ENCODE results near the gene LRRC53.

GRCh38 chr1:74496669-74497068, 15.7 kb downstream of the LRRC53 start:
- TF ChIP-seq, protein P1, sequence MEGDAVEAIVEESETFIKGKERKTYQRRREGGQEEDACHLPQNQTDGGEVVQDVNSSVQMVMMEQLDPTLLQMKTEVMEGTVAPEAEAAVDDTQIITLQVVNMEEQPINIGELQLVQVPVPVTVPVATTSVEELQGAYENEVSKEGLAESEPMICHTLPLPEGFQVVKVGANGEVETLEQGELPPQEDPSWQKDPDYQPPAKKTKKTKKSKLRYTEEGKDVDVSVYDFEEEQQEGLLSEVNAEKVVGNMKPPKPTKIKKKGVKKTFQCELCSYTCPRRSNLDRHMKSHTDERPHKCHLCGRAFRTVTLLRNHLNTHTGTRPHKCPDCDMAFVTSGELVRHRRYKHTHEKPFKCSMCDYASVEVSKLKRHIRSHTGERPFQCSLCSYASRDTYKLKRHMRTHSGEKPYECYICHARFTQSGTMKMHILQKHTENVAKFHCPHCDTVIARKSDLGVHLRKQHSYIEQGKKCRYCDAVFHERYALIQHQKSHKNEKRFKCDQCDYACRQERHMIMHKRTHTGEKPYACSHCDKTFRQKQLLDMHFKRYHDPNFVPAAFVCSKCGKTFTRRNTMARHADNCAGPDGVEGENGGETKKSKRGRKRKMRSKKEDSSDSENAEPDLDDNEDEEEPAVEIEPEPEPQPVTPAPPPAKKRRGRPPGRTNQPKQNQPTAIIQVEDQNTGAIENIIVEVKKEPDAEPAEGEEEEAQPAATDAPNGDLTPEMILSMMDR (optimal IDR thresholded peaks at IDR 0.05 in 1 of 3, IDR thresholded peaks at IDR 0.05 in 1 of 3, conservative IDR thresholded peaks at IDR 0.05 in 1 of 3; ENCODE audit: extremely low read depth in 1 of 3, insufficient read depth in 2 of 3, low read length in 3 of 3), result no peak
- no peak for TF ChIP-seq EZH2 (IDR thresholded peaks at IDR 0.05; ENCODE audit: low read length)
